Kidney glomerular epithelial cell (primary cell): ENCODE results near the gene ARL6IP5.

ENCODE experiments used
- DNase-seq: peaks from one replicate; lab custom pipeline; 2025; lab: John Stamatoyannopoulos, UW

The ARL6IP5 gene

DNA sequence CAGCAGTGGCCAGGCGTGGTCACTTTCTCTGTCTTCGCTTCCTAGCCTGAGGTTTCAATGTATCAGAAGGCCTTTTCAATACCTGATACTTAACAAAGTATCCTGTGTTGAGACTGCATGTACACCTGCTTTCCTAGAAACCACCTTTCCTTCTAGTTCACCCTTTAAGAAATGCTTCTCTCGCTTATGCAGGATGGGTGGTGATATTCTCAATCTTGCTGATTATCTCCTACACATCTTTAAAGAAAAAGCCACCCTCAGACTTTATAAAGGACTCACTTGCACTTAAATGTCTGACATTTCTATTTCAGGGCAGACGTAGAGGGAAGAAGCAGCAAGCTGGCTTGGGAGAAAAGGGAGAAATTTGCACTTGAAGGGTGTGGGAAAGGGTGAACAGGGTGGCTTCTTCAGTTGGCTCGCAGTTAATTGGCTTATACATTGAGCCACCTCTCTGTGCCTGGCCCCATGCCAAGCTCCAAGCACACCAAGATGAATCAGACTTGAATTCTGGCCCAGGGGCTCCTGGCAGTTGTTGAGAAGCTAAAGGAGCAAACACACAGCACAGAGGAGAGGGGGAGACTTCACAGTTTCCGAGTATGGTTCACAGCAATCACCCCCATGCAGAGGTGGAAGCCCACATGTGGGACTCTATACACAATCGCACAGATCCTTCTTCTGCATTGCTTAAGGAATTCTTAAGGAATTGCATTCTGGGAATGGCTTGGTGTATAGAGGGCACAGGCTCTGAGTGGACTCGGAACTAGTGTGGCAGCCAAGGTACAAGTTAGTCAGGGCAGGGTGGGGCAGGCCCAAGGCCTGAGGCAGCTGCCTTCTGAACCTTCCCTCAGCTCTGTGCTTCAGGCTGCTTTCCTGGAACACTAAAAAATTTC, 1.3 kb downstream of the ARL6IP5 start:
- peak; percentile 93 for DNase-seq

DNA sequence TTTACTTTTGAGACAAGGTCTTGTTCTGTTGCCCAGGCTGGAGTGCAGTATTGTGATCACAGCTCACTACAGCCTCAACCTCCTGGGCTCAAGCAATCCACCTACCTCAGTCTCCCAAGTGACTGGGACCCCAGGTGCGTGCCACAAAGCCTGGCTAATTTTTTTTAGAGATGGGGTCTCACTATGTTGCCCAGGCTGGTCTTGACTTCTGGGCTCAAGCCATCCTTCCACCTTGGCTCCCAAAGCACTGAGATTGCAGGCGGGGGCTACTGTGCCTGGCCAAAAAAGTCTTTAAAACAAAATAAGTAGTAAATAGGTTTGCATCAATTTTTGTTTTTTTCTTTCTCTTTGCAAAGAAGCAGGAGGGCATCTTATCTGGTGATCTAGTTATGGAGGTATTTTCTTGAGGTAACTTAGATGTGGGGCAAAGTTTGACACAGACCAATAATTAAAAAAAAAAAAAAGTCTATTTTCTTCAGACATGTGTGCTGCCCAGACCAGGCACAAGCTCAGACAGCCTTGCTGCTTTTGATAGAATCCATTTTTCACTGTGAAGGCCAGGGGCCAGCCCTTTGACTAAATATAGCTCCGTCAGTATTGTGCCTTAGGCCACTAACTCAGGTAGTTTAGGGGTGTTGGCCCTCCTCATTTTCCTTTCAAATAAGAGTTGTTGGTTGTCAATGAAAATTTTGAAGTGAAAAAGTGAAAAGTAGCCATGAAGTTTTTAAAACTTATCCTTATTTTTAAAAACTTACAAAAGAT, 2.5 kb downstream of the ARL6IP5 start:
- no peak for DNase-seq

DNA sequence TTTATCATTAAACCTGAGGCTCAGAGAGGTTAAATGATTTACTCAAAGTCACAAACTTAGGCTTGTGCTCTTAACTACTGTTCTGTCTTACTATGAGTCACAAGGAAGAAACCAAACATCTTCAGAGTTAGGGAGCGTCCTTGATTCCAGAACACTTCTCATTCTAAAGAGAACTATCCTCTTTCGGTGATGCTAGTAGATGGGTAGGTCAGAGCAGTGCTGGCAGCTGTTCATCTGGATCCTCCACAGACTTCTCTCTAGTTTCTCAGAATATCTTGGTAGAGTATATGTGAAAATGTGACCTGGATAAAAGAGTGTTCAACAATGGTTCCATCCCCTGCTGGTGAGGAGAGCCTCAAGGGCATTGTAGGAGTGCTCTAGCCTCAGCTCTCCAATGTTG, 3.3 kb downstream of the ARL6IP5 start:
- peak; percentile 16 for DNase-seq

DNA sequence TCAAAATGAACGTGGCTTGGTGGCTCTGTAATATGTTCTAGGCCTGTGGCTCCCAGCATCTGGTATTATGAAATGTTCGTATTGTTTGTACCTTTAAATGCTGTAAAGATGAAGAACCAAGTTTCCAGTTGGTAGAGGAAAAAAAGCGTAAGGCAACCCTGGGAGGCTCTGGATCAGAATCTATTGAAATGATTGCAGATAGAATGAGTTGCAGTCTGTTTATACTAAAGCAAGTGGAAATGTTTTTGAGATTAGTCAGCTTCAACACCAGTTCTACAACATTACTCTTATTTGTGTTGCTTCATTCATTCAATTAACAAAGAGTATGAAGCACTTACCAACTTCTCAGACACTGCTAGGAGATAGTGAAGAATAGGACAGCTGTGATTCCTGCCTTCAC, 5.3 kb downstream of the ARL6IP5 start:
- peak; percentile 73 for DNase-seq

DNA sequence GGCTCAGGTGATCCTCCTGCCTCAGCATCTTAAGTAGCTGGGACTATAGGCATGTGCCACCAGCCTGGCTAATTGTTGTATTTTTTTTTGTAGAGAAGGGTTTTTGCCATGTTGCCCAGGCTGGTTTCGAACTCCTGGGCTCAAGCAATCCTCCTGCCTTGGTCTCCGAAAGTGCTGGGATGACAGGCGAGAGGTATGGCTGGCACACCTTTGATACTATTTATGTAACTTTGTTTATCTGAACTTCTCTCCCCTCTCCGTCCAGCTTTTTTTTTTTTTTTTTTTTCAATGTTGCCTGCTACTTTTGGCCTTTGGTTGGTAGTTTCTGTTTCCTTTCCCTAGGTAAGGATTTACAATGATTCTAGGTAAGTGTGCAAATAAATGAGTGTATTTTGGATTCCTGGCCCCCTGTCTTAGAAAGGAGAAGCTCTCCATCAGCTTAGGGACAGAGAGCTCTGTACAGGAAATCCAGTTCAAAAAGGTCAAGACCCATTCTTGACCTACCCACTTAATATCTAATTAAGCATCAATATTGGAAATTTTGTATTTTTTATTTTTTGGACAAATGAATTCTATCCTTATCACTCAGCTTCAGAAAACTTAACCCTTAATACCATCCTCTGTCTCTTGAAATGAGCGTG, 6.8 kb downstream of the ARL6IP5 start:
- no peak for DNase-seq

DNA sequence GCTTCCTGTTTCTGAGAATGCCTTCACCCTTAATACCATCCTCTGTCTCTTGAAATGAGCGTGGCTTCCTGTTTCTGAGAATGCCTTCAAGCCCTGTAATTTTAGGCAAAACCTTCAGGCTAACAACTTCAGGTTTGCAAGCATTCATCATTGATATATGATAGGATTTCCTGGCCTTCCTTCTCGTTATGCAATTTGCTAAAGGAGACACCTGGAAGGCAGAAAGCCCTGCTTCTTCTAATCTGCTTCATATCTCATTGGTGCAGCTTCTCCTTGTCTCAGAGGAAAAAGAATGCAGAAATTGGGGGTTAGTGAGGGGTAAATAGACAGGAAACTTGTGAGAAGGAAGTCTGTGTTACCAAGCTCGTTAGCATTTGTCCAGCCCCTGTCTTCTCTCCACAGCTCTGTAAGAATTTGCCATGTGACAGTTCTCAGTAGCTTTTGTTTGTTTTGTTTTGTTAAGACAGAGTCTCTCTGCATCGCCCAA, 7.3 kb downstream of the ARL6IP5 start:
- no peak for DNase-seq

DNA sequence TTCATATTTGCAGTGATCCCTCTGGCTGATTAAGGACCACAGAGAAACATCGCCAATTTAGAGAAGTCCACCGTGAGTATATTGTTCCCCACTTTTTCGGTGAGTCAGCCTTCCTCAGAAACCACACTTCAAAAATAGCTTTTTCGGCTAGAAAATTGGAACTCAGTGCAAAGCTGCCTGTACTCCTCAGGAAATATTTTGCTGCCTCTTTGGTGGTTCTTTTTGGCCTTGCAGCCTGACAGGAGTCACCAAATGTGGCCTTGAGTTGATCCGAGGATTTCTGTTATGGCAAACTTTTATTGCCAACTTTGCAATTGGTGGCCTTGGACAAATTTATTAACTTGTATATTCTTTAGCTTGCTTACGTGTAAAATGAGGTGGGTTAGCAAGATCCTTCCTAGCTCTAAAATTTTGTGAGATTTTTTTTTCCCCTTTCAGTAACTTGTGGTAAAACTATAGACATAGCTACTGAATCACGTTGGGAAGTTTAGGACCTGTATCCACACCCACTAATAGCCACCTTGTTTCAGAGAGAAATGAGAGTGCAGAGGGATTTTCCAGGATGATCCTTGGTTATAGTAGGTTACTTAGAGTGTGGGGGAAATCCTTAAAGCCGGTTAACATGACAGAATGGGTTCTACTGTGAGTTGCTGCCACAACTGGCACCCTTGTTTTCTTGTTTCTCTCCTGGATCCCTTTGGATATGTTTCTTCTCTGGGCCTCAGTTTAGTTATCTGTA, 9.9 kb downstream of the ARL6IP5 start:
- DNase-seq = no peak

DNA sequence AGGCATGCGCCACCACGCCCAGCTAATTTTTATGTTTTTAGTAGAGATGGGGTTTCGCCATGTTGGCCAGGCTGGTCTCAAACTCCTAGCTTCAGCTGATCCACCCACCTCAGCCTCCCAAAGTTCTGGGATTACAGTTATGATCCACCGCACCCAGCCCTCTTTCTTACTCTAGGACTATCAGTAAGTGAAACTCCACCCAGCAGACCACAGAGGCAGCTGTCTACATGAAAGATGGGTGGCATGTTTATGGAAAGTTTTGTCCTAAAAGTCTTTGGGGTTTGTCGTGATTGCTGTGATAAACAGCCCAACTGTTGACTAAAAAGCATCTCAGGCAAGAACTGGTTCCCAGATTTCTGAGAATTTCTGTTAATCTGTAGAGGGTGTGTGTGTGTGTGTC, 10.9 kb downstream of the ARL6IP5 start:
- DNase-seq = no peak

DNA sequence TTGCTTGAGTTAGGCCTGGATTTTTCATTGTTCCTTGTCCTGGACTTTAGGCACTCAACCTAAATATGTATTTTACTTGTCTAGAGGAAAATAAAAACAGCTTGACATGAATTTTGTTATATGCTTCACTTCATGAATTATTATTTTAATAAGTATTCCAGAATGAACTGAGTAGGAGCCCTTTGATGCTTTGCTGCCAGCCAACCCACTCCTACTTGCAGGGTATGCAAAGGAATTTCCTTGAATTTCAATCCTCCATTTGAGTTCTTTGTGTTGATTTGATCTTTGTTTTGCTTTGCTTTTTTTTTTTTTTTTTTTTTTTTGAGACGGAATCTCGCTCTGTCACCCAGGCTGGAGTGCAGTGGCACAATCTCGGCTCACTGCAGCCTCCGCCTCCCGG, 11.6 kb downstream of the ARL6IP5 start:
- DNase-seq = no peak

DNA sequence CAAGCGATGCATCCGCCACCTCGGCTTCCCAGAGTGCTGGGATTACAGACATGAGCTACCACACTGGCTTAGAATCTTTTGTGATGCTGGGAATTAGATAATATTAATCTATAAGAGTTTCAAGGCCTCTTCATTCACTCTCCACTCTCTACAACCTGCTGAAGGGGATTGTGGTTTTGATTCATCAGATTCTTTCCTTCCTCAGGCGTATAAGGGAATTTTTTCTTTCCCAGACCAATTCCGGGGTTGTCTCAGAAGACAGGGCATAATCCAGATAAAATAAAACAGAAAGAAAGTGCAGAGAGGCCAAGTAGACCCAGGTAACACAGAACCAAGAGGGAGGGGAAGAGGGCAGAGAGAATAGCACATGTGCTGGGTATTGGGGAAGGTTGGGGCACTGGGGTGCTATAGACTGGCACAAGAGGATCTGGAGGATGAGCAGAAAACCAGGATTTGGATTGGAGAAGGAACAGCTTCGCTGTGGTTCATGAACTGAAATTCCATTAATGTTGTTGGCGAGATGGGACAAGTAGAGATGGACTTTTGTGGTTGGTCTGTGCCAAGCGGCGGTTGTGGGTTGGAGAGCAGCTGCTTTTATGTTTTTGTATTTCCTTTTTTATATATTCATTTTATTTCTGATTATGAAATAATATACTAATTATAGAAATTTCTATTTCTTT, 12.8 kb downstream of the ARL6IP5 start:
- DNase-seq = no peak

DNA sequence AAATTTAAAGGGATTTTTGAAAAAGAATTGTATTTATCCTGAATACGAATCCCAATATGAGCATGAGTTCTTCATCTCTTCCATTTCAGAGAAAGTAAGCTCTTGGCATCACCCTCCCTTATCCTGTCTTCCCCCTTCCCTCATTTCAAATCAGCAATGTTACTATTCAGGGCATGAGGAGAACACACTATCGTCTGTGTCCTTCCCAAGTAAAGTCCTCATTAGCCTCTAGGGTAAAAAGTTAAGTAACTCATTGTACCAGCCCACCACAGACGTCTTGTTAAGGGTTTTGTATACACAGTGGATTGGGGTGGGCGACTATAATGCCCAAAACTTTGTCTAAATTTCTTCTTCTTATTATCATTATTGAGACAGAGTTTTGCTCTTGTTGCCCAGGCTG, 14.8 kb downstream of the ARL6IP5 start:
- DNase-seq = no peak

DNA sequence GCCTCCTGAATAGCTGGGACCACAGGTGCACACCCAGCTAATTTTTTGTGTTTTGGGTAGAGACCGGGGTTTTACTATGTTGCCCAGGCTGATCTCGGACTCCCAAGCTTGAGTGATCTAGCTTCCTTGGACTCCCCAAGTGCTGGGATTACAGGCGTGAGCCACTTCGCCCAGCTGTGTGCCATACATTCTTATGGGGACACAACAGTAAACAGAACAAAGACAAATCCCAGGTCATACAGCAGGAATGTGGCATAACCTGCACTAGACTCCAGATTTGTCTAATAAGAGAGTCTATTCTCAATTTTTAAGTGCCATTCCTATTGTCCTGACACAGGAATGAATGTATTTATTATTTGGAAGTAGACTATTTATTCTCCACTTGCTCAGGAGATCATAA, 17.6 kb downstream of the ARL6IP5 start:
- no peak for DNase-seq

DNA sequence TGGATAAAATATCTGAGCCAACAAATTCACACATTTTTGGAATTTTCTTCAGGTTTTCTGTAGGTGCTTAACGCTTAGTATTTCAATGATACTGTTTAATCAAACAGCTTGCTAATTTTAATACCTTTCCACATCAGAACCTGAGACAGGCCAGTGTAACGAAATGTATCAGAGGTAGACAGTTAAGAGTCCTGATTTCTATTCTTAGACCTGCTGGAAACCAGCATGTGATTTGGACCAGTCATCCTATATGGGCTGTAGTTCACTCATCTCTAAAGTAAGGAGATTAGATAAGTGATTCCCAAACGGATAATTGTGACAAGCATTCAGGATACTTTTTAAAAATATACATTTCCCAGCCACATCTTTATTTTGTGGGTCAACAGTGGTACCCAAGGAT, 18.4 kb downstream of the ARL6IP5 start:
- DNase-seq = no peak

DNA sequence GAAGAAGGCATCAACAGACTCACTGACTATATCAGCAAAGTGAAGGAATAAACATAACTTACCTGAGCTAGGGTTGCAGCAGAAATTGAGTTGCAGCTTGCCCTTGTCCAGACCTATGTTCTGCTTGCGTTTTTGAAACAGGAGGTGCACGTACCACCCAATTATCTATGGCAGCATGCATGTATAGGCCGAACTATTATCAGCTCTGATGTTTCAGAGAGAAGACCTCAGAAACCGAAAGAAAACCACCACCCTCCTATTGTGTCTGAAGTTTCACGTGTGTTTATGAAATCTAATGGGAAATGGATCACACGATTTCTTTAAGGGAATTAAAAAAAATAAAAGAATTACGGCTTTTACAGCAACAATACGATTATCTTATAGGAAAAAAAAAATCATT, 19.8 kb downstream of the ARL6IP5 start:
- DNase-seq = no peak

DNA sequence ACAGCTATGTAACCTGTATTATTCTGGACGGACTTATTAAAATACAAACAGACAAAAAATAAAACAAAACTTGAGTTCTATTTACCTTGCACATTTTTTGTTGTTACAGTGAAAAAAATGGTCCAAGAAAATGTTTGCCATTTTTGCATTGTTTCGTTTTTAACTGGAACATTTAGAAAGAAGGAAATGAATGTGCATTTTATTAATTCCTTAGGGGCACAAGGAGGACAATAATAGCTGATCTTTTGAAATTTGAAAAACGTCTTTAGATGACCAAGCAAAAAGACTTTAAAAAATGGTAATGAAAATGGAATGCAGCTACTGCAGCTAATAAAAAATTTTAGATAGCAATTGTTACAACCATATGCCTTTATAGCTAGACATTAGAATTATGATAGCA, 20.6 kb downstream of the ARL6IP5 start:
- DNase-seq = no peak

DNA sequence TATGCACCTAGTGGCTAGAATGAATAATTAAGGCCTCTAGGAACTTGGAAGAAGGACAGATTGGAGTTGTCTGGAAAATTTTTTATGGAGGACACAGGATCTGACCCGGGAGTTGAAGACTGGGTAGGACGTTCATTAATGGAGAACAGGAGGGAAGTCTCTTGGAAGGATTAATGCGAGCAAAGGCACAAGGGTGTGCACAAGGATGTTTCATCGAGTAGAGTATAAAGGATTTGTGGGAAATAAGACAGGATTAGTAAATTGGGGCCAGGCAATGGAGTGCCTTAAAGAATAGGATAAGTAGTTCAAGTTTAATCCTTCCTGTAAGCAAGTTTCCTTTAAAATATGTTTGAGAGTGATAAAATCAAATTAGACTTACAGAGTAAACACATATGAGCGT, 23.1 kb downstream of the ARL6IP5 start:
- no peak for DNase-seq

DNA sequence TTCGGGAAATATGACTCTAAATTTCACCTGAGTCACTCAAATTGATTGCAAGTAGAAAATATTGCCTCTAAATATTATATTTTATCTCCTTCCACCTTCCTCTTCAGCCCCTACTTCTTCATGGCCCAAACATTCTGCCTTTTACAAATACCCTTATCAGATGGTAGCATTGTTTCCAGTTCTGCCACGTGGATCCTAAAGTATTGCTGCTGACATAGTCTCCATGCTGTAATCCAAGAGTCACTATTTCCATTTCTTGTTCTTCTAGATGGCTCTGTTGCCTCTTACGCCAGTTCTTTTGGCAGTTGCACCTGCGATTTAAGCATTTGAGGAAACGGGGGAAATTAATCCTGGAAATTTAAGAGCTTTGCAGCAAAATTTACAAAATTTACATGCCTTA, 24.1 kb downstream of the ARL6IP5 start:
- DNase-seq = no peak

DNA sequence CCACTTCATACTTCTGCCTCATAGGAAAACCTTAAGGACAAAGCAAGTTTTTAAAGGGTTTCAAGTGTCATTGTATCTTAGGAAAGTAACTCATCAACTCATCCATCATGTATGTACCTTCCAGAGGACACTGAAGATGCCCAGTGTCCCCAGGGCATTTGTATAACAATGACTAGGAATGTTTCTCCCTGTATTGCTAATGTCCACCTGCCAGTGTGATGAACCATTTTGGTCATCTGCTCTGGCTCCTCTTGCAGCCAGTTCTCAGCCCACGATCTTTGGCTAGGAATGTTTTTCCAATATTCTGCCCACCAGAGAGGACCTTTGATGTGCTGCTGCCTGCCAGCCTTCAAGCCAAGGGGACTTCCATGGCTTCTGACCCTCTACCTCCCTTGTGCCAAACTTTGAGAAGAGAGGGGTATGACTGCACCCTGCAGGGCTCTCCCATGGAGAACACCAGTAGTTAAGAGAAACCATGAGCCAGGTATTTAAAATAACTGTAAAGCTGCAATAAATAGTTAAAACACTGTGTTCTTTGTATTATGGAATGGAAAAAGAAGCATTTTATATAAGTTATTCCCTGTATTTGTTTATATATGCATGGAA, 26.3 kb downstream of the ARL6IP5 start:
- no peak for DNase-seq

DNA sequence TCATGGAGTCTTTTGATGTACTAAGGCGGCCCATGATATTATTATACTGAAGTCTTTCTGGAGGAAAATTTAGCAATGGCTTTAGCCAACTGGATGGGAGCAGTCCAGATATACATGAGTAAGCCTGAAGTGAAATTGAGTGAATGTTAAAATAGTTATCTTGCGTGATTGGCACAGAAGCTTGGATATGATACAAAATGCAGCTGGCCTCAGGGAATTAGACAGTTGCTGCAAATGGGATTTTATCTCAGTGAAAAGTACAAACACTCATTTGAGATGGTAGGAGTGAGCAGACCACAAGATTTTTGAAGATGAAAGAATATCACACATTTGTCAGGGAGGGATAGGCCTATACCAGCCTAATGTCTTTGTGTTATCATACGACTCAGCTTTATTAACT, 28.8 kb downstream of the ARL6IP5 start:
- no peak for DNase-seq

DNA sequence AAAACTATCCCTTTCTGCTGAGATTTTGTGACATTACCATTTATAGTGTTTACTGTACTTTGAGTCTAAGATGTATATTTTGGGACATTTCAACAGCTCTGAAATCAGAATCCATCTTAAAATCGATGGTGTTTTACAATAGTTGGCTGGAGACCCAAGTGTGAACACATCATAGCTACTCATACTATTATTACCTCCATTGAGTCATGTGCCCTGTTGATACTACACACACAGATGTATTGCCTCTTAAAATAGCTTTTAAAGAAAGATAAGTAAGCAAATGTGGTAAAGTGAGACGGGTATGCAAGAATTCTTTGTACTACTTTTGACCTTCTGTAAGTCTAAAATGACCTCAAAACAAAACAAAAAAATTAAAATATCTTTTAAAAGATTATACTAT, 31.0 kb downstream of the ARL6IP5 start:
- DNase-seq = no peak

DNA sequence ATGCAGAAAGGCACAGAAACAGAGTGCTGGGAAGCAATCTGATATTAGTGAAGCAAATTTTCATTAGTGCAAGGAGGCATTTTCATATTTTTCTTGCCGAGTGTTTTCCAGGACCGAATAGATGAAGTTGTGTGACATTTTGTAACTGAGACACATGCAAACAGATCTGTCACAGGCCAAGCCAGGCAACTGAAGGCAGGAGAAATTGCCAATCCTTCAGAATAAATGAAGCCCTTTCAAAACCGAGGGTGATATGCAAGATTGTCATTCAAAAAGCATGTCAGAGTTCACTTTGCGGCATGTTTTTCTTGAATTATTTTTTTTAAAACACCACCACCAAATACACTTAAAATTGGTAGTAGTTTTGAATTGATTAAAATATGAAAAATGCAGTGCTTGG, 31.4 kb downstream of the ARL6IP5 start:
- no peak for DNase-seq
